Loucy (cell line): ENCODE data around the gene ZC3H14.
"Not testable (repeated sequence)": the region's sequence is repeated elsewhere in the genome, so short reads cannot be mapped to it uniquely, and the experiment has no call there.

Source experiments
- H2AFZ ChIP-seq: fragments of 200-600 bp; sonication (generic); 2 replicates; pipeline ENCODE4 v1.6.0; 2016; ENCODE audit warnings: antibody characterized with exemption, mild to moderate bottlenecking, low read length, moderate library complexity
- H3F3A ChIP-seq: fragments of 200-600 bp; 2 replicates; pipeline ENCODE4 v1.6.0; 2016; ENCODE audit warnings: antibody characterized with exemption, low read depth, mild to moderate bottlenecking
- H3K27me3 ChIP-seq: fragments of 200-600 bp; sonication (generic); 2 replicates; pipeline ENCODE4 v1.6.1; 2014; ENCODE audit warnings: low read length, mild to moderate bottlenecking; ENCODE audit not compliant: insufficient read depth, poor library complexity, severe bottlenecking
- H3K36me3 ChIP-seq: fragments of 200-600 bp; sonication (generic); 2 replicates; pipeline ENCODE4 v1.6.1; 2016; ENCODE audit warnings: low read length; ENCODE audit not compliant: insufficient read depth
- H3K4me1 ChIP-seq: fragments of 200-600 bp; sonication (generic); 2 replicates; pipeline ENCODE4 v1.5.1; 2014; ENCODE audit warnings: low read length, mild to moderate bottlenecking; ENCODE audit not compliant: insufficient read depth, poor library complexity, severe bottlenecking
- H3K4me2 ChIP-seq: fragments of 200-600 bp; sonication (generic); 2 replicates; pipeline ENCODE4 v1.6.0; 2014; ENCODE audit warnings: antibody characterized with exemption, low read length, low read depth, mild to moderate bottlenecking; ENCODE audit not compliant: poor library complexity, severe bottlenecking
- H3K4me3 ChIP-seq: fragments of 200-600 bp; sonication (generic); 2 replicates; pipeline ENCODE4 v1.5.1; 2014; ENCODE audit warnings: low read length, mild to moderate bottlenecking, mixed read lengths; ENCODE audit not compliant: poor library complexity, severe bottlenecking
- H3K79me2 ChIP-seq: fragments of 200-600 bp; sonication (generic); 2 replicates; pipeline ENCODE4 v1.6.1; 2014; ENCODE audit warnings: low read length; ENCODE audit not compliant: insufficient read depth
- H3K9ac ChIP-seq: fragments of 200-600 bp; sonication (generic); 2 replicates; pipeline ENCODE4 v1.6.0; 2014; ENCODE audit warnings: mild to moderate bottlenecking, low read depth, low read length, moderate library complexity; ENCODE audit not compliant: poor library complexity, severe bottlenecking
- H3K9me2 ChIP-seq: fragments of 200-600 bp; sonication (generic); replicated peaks from 2 replicates; pipeline ENCODE4 v1.6.1; 2016; ENCODE audit warnings: low read depth, low read length, mixed read lengths
- H3K9me3 ChIP-seq: fragments of 200-600 bp; sonication (generic); 2 replicates; pipeline ENCODE4 v1.6.1; 2014; ENCODE audit warnings: mild to moderate bottlenecking, antibody characterized with exemption, low read length, low read depth; ENCODE audit not compliant: insufficient read depth
- H4K20me1 ChIP-seq: fragments of 200-600 bp; sonication (generic); 2 replicates; pipeline ENCODE4 v1.6.0; 2014; ENCODE audit warnings: antibody characterized with exemption, low read length, mild to moderate bottlenecking; ENCODE audit not compliant: insufficient read depth, poor library complexity, severe bottlenecking
- CTCF ChIP-seq: fragments of 200-600 bp; sonication (generic); conservative IDR thresholded peaks from 2 replicates; pipeline ENCODE4 v1.5.1; 2014; ENCODE audit warnings: mild to moderate bottlenecking, antibody characterized with exemption, low read length
- EZH2phosphoT487 ChIP-seq: fragments of 200-600 bp; IDR thresholded peaks from 2 replicates; pipeline ENCODE4 v1.6.1; 2018; ENCODE audit warnings: antibody characterized with exemption, mild to moderate bottlenecking, moderate library complexity, borderline replicate concordance

Gene ZC3H14

GRCh38 chr14:88522393-88522792 is 40.4 kb upstream of the ZC3H14 start:
- Histone ChIP-seq H3K79me2 (no peaks in the 10 kb centered on the region), H4K20me1 (no peaks in the 10 kb centered on the region), H3K9me3 (no peaks in the 10 kb centered on the region), H3K4me3 (no peak overlapping the region), H3K36me3 (no peaks in the 10 kb centered on the region), H3K9me2 (no peaks in the 10 kb centered on the region), H3K9ac (no peak overlapping the region), H3K27me3 (no peaks in the 10 kb centered on the region), H3K4me2 (no peak overlapping the region), H3F3A (no peaks in the 10 kb centered on the region), H2AFZ (no peak overlapping the region), H3K4me1 (no peaks in the 10 kb centered on the region)
- TF ChIP-seq CTCF (no peak), EZH2phosphoT487 (no peak)

GRCh38 chr14:88529889-88530288 is 32.9 kb upstream of the ZC3H14 start:
- not testable (repeated sequence) for H3F3A ChIP-seq, H3K4me3 ChIP-seq, H3K79me2 ChIP-seq, H3K9me2 ChIP-seq, H3K4me1 ChIP-seq, H3K9me3 ChIP-seq, H4K20me1 ChIP-seq, H3K9ac ChIP-seq, H3K27me3 ChIP-seq, H2AFZ ChIP-seq, H3K36me3 ChIP-seq, H3K4me2 ChIP-seq

GRCh38 chr14:88533064-88533602 is 29.7 kb upstream of the ZC3H14 start:
- H3K4me1 ChIP-seq = no peaks in the 10 kb centered on the region
- H3K36me3 ChIP-seq = no peaks in the 10 kb centered on the region
- no peak overlapping the region for H3K4me2 ChIP-seq
- TF ChIP-seq EZH2phosphoT487 (no peak), CTCF (no peak)
- no peaks in the 10 kb centered on the region for H4K20me1 ChIP-seq
- H3K9ac ChIP-seq = no peak overlapping the region
- H3K4me3 ChIP-seq = no peak overlapping the region
- no peaks in the 10 kb centered on the region for H3K9me2 ChIP-seq
- H3K9me3 ChIP-seq = no peaks in the 10 kb centered on the region
- H3F3A ChIP-seq = no peaks in the 10 kb centered on the region
- no peak overlapping the region for H2AFZ ChIP-seq
- H3K79me2 ChIP-seq = no peaks in the 10 kb centered on the region
- no peaks in the 10 kb centered on the region for H3K27me3 ChIP-seq

- Histone ChIP-seq H4K20me1 (no peaks in the 10 kb centered on the region), H3K9me2 (no peaks in the 10 kb centered on the region), H3K79me2 (no peaks in the 10 kb centered on the region), H3K4me3 (no peak overlapping the region), H3F3A (no peaks in the 10 kb centered on the region), H3K36me3 (no peaks in the 10 kb centered on the region), H3K9me3 (no peaks in the 10 kb centered on the region), H3K4me1 (no peaks in the 10 kb centered on the region), H3K27me3 (no peaks in the 10 kb centered on the region), H3K4me2 (no peak overlapping the region), H3K9ac (no peak overlapping the region), H2AFZ (no peak overlapping the region)
- TF ChIP-seq CTCF (peak; percentile 16; the same call in 1 of the 2 replicates), EZH2phosphoT487 (no peak)
These were observed 27.7 kb upstream of the ZC3H14 start for GRCh38 chr14:88535149-88535548.
